Left ventricle myocardium inferior (tissue), 1 donor: ENCODE results near the gene ESYT2. TPM values are rescaled to one million over a fixed set of nuclear protein-coding genes. Genes with fewer than 3 reads are reported as not detected.

Source experiments
- DNase-seq: peaks from one replicate; pipeline ENCODE4 v3.0.0-alpha.2; 2020
- H3K27ac ChIP-seq: fragments of 200-600 bp; replicated peaks from 2 replicates; pipeline ENCODE4 v1.8.0; 2021
- H3K27me3 ChIP-seq: fragments of 200-600 bp; 2 replicates; pipeline ENCODE4 v1.8.0; 2021; ENCODE audit warnings: low read depth
- H3K36me3 ChIP-seq: fragments of 200-600 bp; 2 replicates; pipeline ENCODE4 v1.8.0; 2021
- H3K4me1 ChIP-seq: fragments of 200-600 bp; 2 replicates; pipeline ENCODE4 v1.8.0; 2021
- H3K4me3 ChIP-seq: fragments of 200-600 bp; 2 replicates; pipeline ENCODE4 v1.8.0; 2021; ENCODE audit warnings: mild to moderate bottlenecking, moderate library complexity
- H3K9me3 ChIP-seq: fragments of 200-600 bp; replicated peaks from 2 replicates; pipeline ENCODE4 v1.8.0; 2021
- intact Hi-C: fragments of 100-400 bp; cut with micrococcal nuclease; formaldehyde crosslinking; loops from one replicate; pipeline ENCODE4 v1.11.0; 2022
- total RNA-seq: library from RNA; stranded (reverse); fragmentation: NEBNext Ultra II Directional; extraction: Animal tissue kit (Norgen Biotek cat#: 25700); gene quantifications from one replicate; pipeline ENCODE4 v1.2.1, GENCODE V29; 2021
- TF ChIP-seq, protein P1 (sequence below): fragments of 200-600 bp; IDR thresholded peaks from 2 replicates; pipeline ENCODE4 v1.8.0; 2021; ENCODE audit warnings: antibody characterized with exemption, mild to moderate bottlenecking, borderline replicate concordance
- donor health status: DM: no; HTN: yes; CAD: no; lungs with severe emphysema.

The ESYT2 gene
- total RNA-seq, 1 donor from 2014 or later, result 41.1 TPM

DNA sequence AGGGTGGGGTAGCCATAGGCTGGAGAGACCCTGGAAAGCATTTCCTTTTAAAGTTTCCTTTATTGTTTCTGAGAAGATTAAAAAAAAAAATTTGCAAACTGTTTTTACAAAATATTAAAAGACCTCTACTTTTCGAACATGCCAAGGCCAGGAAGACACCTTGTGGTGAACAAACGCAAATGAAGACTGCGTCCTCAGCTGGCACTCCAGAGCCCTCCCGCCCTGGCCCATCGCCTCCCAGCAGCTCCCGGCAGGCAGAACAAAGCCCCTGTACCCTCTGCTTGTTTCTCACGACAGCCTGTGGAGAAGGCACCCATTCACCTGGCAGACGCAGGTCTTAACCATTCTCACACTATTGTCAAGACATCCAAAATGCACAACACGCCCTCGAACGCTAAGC, 56.4 kb downstream of the ESYT2 start:
- no peak for DNase-seq

DNA sequence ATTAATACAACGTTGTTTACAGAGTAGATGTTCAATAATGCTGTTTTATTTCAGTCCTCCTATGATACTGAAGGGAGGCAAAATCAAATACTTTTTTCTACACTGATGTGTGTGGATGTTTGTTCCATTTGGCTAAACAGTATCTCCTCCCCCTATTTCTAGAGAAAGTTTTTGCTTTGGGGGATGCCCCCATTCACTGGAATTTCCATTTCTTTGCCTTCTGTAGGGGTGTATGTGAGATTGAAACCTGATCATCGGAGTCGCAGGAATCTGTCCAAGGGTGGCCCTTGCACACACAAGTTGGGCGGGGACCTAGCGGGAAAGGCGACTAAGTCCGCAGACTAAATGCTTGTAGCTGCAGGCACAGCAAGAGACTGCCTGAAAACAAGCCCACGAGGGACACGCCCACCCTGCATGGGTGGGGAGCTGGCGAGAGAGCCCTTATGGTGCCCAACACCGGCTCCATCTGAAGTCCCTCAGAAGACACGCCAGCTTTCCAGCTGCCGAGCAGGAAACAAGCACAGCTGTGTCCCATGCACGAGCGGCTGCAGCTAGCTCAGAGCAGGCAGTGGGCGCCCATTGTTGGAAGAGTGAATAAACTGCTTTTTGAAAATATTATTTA, 58.0 kb downstream of the ESYT2 start:
- no peak for DNase-seq
- Histone ChIP-seq H3K36me3 (peaks cover 70% of the 10 kb centered on the region), H3K4me3 (no peak overlapping the region), H3K4me1 (no peaks in the 10 kb centered on the region), H3K27ac (no peak overlapping the region), H3K9me3 (no peaks in the 10 kb centered on the region), H3K27me3 (no peaks in the 10 kb centered on the region)
- TF ChIP-seq, protein P1, sequence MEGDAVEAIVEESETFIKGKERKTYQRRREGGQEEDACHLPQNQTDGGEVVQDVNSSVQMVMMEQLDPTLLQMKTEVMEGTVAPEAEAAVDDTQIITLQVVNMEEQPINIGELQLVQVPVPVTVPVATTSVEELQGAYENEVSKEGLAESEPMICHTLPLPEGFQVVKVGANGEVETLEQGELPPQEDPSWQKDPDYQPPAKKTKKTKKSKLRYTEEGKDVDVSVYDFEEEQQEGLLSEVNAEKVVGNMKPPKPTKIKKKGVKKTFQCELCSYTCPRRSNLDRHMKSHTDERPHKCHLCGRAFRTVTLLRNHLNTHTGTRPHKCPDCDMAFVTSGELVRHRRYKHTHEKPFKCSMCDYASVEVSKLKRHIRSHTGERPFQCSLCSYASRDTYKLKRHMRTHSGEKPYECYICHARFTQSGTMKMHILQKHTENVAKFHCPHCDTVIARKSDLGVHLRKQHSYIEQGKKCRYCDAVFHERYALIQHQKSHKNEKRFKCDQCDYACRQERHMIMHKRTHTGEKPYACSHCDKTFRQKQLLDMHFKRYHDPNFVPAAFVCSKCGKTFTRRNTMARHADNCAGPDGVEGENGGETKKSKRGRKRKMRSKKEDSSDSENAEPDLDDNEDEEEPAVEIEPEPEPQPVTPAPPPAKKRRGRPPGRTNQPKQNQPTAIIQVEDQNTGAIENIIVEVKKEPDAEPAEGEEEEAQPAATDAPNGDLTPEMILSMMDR, result no peak
- intact Hi-C loops, result no loop called here

More for the DNA sequence above, 56.4 kb downstream of the ESYT2 start:
- H3K4me3 ChIP-seq, result no peak overlapping the region
- intact Hi-C loops, result no loop called here
- H3K36me3 ChIP-seq, result peaks cover 60% of the 10 kb centered on the region
- no peaks in the 10 kb centered on the region for H3K27me3 ChIP-seq
- H3K4me1 ChIP-seq, result peaks cover 4% of the 10 kb centered on the region
- H3K9me3 ChIP-seq, result no peaks in the 10 kb centered on the region
- TF ChIP-seq, protein P1, result no peak
- H3K27ac ChIP-seq, result no peak overlapping the region

DNA sequence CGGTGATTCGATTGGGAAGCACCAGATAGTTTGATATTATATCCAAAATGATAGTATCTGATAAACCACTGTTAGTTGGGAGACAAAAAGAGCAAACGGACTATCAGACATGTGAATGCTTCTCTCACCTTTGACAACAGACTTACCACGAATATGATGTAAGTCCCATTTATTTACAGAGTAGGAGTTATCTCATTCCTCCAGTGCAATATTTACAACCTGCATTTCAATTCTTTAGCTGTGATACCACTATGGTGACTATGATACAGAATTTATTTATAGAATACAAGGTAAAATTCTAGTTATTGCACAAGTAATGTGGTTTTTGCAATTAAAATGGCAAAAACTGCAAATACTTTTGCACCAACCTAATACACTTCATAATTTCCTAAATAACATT, 61.6 kb downstream of the ESYT2 start:
- Histone ChIP-seq H3K27me3 (no peaks in the 10 kb centered on the region), H3K9me3 (no peaks in the 10 kb centered on the region), H3K4me1 (peaks cover 16% of the 10 kb centered on the region), H3K27ac (no peak overlapping the region), H3K4me3 (no peak overlapping the region), H3K36me3 (peaks cover 72% of the 10 kb centered on the region)
- TF ChIP-seq, protein P1, result no peak
- intact Hi-C loops, result no loop called here
- no peak for DNase-seq

DNA sequence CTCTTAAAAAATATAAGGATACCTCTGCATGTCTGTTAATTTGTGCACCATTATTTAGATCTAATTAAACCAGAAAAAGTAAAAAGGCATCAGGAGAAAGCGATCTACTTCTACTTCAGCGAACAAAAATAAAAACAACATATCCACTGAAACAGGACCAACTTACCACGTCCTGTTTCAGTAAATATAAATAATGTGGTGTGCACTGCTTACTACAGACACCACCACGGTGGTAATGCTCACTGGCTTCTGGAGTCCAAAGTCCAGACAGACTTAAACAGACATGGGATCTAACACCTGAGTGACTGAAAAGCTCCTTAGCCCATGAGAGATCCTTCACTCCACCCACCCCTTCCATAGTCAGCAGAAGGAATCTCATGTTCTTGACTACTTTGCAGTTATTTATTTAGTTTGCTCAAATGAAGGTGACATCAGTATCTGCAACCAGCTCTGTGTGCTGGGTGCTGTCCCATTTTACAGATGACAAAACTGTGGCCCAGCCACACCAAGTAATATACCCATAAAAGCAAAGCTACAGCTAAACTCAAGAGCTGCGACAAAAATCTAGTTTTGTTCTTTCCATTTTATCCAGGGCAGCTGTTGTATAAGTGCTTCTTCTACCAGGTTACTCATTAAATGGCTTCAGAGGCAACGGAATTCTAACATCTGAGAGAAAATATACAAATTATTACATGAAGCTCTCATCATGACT, 62.6 kb downstream of the ESYT2 start:
- Histone ChIP-seq H3K27me3 (no peaks in the 10 kb centered on the region), H3K27ac (no peak overlapping the region), H3K4me3 (no peak overlapping the region), H3K36me3 (peaks cover 72% of the 10 kb centered on the region), H3K9me3 (no peaks in the 10 kb centered on the region), H3K4me1 (peaks cover 16% of the 10 kb centered on the region)
- intact Hi-C loops, result no loop called here
- TF ChIP-seq, protein P1, result no peak
- no peak for DNase-seq

DNA sequence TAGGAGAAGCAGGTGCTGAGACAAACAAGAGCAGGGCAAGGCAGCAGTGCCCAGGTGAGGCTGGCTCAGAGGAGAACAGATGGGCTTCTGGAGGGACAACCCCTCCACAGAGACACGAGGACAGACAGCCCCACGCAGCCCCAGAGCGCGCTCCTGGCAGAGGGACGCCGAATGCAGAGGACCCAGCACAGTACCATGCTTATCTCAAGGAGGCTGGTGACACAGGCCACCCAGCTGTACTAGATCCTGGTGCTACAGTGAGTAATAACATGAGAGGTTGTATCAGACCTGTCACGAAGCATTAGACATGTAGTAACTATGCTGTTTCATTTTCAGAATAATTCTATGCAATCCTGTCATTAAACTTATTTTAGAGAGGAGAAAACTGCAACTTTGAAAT, 64.3 kb downstream of the ESYT2 start:
- H3K27me3 ChIP-seq, result no peaks in the 10 kb centered on the region
- intact Hi-C loops, result no loop called here
- no peak for DNase-seq
- H3K4me3 ChIP-seq, result no peak overlapping the region
- peaks cover 75% of the 10 kb centered on the region for H3K36me3 ChIP-seq
- peaks cover 16% of the 10 kb centered on the region for H3K4me1 ChIP-seq
- TF ChIP-seq, protein P1, result no peak
- no peak overlapping the region for H3K27ac ChIP-seq
- no peaks in the 10 kb centered on the region for H3K9me3 ChIP-seq
